K562 (cell line): ENCODE measurements around the gene CEP78. TPM values are rescaled to one million over a fixed set of nuclear protein-coding genes. Genes with fewer than 3 reads are reported as not detected.

Source experiments
- ATAC-seq: fragments of 200-7000 bp; cut with Tn5 transposase; 3 replicates; pipeline ENCODE4 v1.9.1; 2020; ENCODE audit warnings: moderate library complexity
- BruUV-seq: library from RNA; stranded (reverse); fragments of 400-500 nt; replicated peaks from 2 replicates; lab custom pipeline; 2021; lab: Mats Ljungman, UMichigan
- CTCF ChIA-PET: fragments of 300-600 bp; formaldehyde crosslinking; extraction: SDS; loops from one replicate; lab custom pipeline; 2021; ENCODE audit warnings: low intra/inter-chr PET ratio; lab: Yijun Ruan, JAX
- POLR2A ChIA-PET: fragments of 300-600, 350-650 bp; sonication (Branson Sonifier 250); formaldehyde crosslinking; extraction: SDS; loops from one replicate; lab custom pipeline; 2021; ENCODE audit warnings: antibody characterized with exemption, inconsistent platforms; lab: Yijun Ruan, JAX
- DNase-seq, 4 experiments: peaks; one replicate each; pipeline versions ENCODE4 v3.0.0 to v3.0.0-alpha.2; 2011 to 2018; ENCODE audit warnings: low spot score in 3 of 4, mixed read lengths in 3 of 4; ENCODE audit errors: extremely low read depth in 1 of 4
- FAIRE-seq: peaks from 2 replicates; lab custom pipeline; 2011; peaks lifted over from hg19 to GRCh38; lab: Jason Lieb, UNC
- H2AFZ ChIP-seq: 2 replicates; pipeline ENCODE4 v1.6.0; 2011; ENCODE audit warnings: low read depth, low read length, control low read depth, inconsistent platforms
- H3K27ac ChIP-seq: fragments of 200-600 bp; 3 replicates; pipeline ENCODE4 v1.8.0; 2011; ENCODE audit warnings: low read depth, mild to moderate bottlenecking, control low read depth, inconsistent platforms, low read length, moderate library complexity, mixed read lengths; ENCODE audit errors: extremely low read depth
- H3K27me3 ChIP-seq, 2 experiments: fragments of 300-600 bp in 1 of 2; 2 replicates in 1 of 2; 3 replicates in 1 of 2; pipeline versions ENCODE4 v1.6.0 to v1.8.0; 2011; ENCODE audit warnings: inconsistent platforms in 2 of 2, low read length in 2 of 2, mild to moderate bottlenecking in 1 of 2, mixed read lengths in 1 of 2, moderate library complexity in 1 of 2; ENCODE audit not compliant: control insufficient read depth in 2 of 2, insufficient read depth in 2 of 2
- H3K36me3 ChIP-seq: fragments of 300-600 bp; 3 replicates; pipeline ENCODE4 v1.8.0; 2011; ENCODE audit warnings: mild to moderate bottlenecking, low read length, inconsistent platforms; ENCODE audit not compliant: control insufficient read depth, insufficient read depth
- H3K4me1 ChIP-seq, 2 experiments: fragments of 200-600 bp in 1 of 2; replicated peaks in 1 of 2; 2 replicates in 1 of 2; 3 replicates in 1 of 2; pipeline versions ENCODE4 v1.5.1 to v1.8.0; 2011; ENCODE audit warnings: inconsistent platforms in 2 of 2, low read length in 2 of 2, mild to moderate bottlenecking in 1 of 2, mixed read lengths in 1 of 2, moderate library complexity in 1 of 2; ENCODE audit not compliant: control insufficient read depth in 2 of 2, insufficient read depth in 2 of 2
- H3K4me2 ChIP-seq: 2 replicates; pipeline ENCODE4 v1.6.1; 2011; ENCODE audit warnings: low read length, control low read depth, inconsistent platforms, mixed read lengths; ENCODE audit not compliant: insufficient read depth
- H3K4me3 ChIP-seq: fragments of 200-600 bp; sonication (generic), shearing (Covaris generic); 2 replicates; pipeline ENCODE4 v1.5.1; 2016; ENCODE audit warnings: control low read depth, inconsistent platforms
- H3K79me2 ChIP-seq: fragments of 200-600 bp; 3 replicates; pipeline ENCODE4 v1.8.0; 2011; ENCODE audit warnings: low read length, inconsistent platforms; ENCODE audit not compliant: control insufficient read depth, insufficient read depth
- H3K9ac ChIP-seq, 2 experiments: 2 replicates each; pipeline versions ENCODE4 v1.6.0 to v1.6.1; 2011; ENCODE audit warnings: low read depth in 2 of 2, low read length in 2 of 2, control low read depth in 1 of 2, inconsistent platforms in 1 of 2, mild to moderate bottlenecking in 1 of 2, mixed read lengths in 1 of 2; ENCODE audit not compliant: insufficient read depth in 1 of 2
- H3K9me1 ChIP-seq: one replicate; pipeline ENCODE4 v1.6.0; 2011; ENCODE audit warnings: inconsistent platforms, mild to moderate bottlenecking, low read length, moderate library complexity; ENCODE audit not compliant: control insufficient read depth, insufficient read depth
- H3K9me3 ChIP-seq: replicated peaks from 2 replicates; pipeline ENCODE4 v1.5.1; 2011; ENCODE audit warnings: low read depth, low read length, inconsistent platforms; ENCODE audit not compliant: control insufficient read depth, insufficient read depth
- H4K20me1 ChIP-seq: replicated peaks from 2 replicates; pipeline ENCODE4 v1.6.1; 2011; ENCODE audit warnings: low read length, inconsistent platforms, mixed read lengths; ENCODE audit not compliant: control insufficient read depth, insufficient read depth
- HCFC1 ChIP-seq: IDR thresholded peaks from 2 replicates; pipeline ENCODE4 v1.6.1; 2012; ENCODE audit warnings: low read depth, low read length, improper control_type of control experiment
- HDAC1 ChIP-seq, 2 experiments: fragments of 450-650 bp; IDR thresholded peaks; 2 replicates each; pipeline ENCODE4 v1.6.1; 2016 to 2017; ENCODE audit warnings: inconsistent platforms in 1 of 2, mild to moderate bottlenecking in 1 of 2, moderate library complexity in 1 of 2
- HNRNPK ChIP-seq: fragments of 200-400 bp; formaldehyde crosslinking; IDR thresholded peaks from one replicate; pipeline ENCODE4 v1.6.1; 2018; ENCODE audit warnings: mild to moderate bottlenecking, low read depth, low read length; ENCODE audit not compliant: poor library complexity, severe bottlenecking
- KDM4B ChIP-seq, 2 experiments: fragments of 450-650 bp in 1 of 2; sonication (generic) in 1 of 2; IDR thresholded peaks; 2 replicates each; pipeline ENCODE4 v1.6.1; 2016 to 2017; ENCODE audit warnings: borderline replicate concordance in 2 of 2, antibody characterized with exemption in 1 of 2, low read depth in 1 of 2, mild to moderate bottlenecking in 1 of 2
- MBD2 ChIP-seq: sonication (generic); IDR thresholded peaks from 2 replicates; pipeline ENCODE4 v1.6.1; 2016; ENCODE audit warnings: low read depth, borderline replicate concordance
- MYC ChIP-seq, 2 experiments: fragments of 250-450 bp in 1 of 2; sonication (Bioruptor Pico) in 1 of 2; IDR thresholded peaks; 2 replicates each; pipeline versions ENCODE4 v1.5.1 to v1.6.1; 2012 to 2021; ENCODE audit warnings: low read depth in 2 of 2, borderline replicate concordance in 1 of 2, improper control_type of control experiment in 1 of 2, low read length in 1 of 2, mild to moderate bottlenecking in 1 of 2, moderate library complexity in 1 of 2
- PHF8 ChIP-seq: fragments of 200-600 bp; sonication (generic); IDR thresholded peaks from 2 replicates; pipeline ENCODE4 v1.6.1; 2012; ENCODE audit warnings: mixed run types, mild to moderate bottlenecking, inconsistent platforms, low read length, moderate library complexity, borderline replicate concordance
- POLR2H ChIP-seq: IDR thresholded peaks from 2 replicates; pipeline ENCODE4 v1.6.1; 2016; ENCODE audit warnings: missing genetic modification characterization, low read depth, mild to moderate bottlenecking, control low read depth, missing compliant biosample characterization, moderate library complexity
- SP2 ChIP-seq: IDR thresholded peaks from 2 replicates; pipeline ENCODE4 v1.6.1; 2011; ENCODE audit warnings: mild to moderate bottlenecking, low read depth, low read length, moderate library complexity; ENCODE audit not compliant: poor library complexity, severe bottlenecking; ENCODE audit errors: extremely low read depth
- ZNF232 ChIP-seq: sonication (generic); formaldehyde crosslinking; IDR thresholded peaks from 2 replicates; pipeline ENCODE4 v1.8.0; 2022; ENCODE audit warnings: mild to moderate bottlenecking, missing genetic modification reagents
- WGBS: fragments of 100-300 bp; shearing (Covaris generic); methylation state at CpG from one replicate; pipeline ENCODE4 v1.1.6; 2016; ENCODE audit warnings: low coverage, mixed read lengths; ENCODE audit not compliant: insufficient coverage; ENCODE audit errors: missing lambda C conversion rate; 5-methylcytosine and 5-hydroxymethylcytosine counted together
- in situ Hi-C: fragments of 300-500 bp; cut with MboI; formaldehyde crosslinking; loops from 4 replicates; pipeline ENCODE4 v1.15.0; 2018; ENCODE audit warnings: inconsistent platforms, mixed read lengths
- intact Hi-C: fragments of 100-400 bp; cut with micrococcal nuclease; formaldehyde crosslinking; loops from 2 replicates; pipeline ENCODE4 v1.14.2; 2022
- polyA plus RNA-seq, 8 experiments: library from polyadenylated mRNA; depleted of rRNA in 4 of 8; stranded (reverse) in 5 of 8; unstranded in 3 of 8; fragments of >200 nt; fragmentation: Nextera tagmentation in 2 of 8; fragmentation: Illumina TruSeq in 1 of 8; extraction: Ambion mirVana in 2 of 8; extraction: Trizol in 1 of 8; gene quantifications; 2 replicates each; pipeline versions ENCODE4 v1.2.1 to v1.2.3, GENCODE V29; 2011 to 2014; ENCODE audit warnings: inconsistent platforms in 1 of 8, missing spikeins in 1 of 8
- total RNA-seq, 7 experiments: library from RNA; depleted of rRNA in 6 of 7; stranded (reverse); fragments of >200 nt in 6 of 7; fragmentation: Illumina TruSeq in 2 of 7; extraction: Trizol in 2 of 7; gene quantifications; 2 replicates each; pipeline versions ENCODE4 v1.2.1 to v1.2.3, GENCODE V29; 2011 to 2021; ENCODE audit warnings: low replicate concordance in 1 of 7
- TF ChIP-seq, protein P1 (sequence below): sonication (generic); formaldehyde crosslinking; IDR thresholded peaks from 2 replicates; pipeline ENCODE4 v1.8.0; 2022; ENCODE audit warnings: missing genetic modification reagents, mild to moderate bottlenecking, moderate library complexity, borderline replicate concordance
- TF ChIP-seq, protein P2 (sequence below): sonication (generic); formaldehyde crosslinking; IDR thresholded peaks from 2 replicates; pipeline ENCODE4 v1.8.1; 2023; ENCODE audit warnings: mild to moderate bottlenecking, missing genetic modification reagents
- TF ChIP-seq, protein P3 (sequence below): fragments of 200-400 bp; formaldehyde crosslinking; IDR thresholded peaks from 2 replicates; pipeline ENCODE4 v1.6.1; 2017; ENCODE audit warnings: mild to moderate bottlenecking, low read depth, low read length, moderate library complexity

The CEP78 gene
- total and polyA plus RNA-seq, 9 of the 15 experiments (the other 6 are each of a cell fraction or from before 2014, with no cell fraction given), result 3.5 to 26.0 (median 21.5) TPM

DNA sequence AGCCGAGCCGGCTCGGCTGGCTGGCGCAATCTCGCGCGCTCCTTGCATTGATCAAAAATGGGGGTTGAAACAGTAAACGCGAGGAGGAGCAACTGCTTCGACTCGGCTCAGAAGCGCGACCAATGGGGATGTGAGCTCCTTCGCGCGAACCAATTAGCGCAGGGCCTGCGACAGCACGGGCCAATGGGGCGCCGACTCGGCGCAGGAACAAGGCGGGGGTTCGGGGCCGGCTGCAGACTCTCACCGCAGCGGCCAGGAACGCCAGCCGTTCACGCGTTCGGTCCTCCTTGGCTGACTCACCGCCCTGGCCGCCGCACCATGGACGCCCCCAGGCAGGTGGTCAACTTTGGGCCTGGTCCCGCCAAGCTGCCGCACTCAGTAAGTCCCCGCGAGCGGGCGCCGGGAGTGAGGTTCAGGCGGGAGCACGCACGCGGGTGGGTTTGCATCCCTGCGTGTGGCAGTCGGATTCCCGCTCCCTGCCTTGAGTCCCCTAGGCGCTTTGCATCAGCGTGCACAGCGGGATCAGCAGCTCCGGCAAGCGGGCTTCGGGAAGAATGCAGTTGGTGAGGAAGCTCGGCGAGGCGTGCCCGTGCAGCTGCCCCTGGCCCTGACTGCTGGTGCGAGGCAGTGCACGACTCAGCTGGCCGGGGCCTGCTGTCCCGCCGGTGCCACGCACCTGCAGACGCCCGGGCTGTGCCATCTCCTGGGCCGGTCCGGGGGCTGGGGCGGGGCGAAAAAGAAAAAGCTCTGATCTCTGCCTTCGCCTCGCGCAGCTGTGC is 61.2 kb downstream of the CEP78 start, which contains the start of gene PSAT1:
PSAT1 (plus strand) TSS at position 233 of the 779 bp plus-strand sequence; CDS start at position 319, 86 bp downstream.
- Histone ChIP-seq H3K4me2 (peak within 1 kb of the TSS; percentile 92), H3K4me1 (peaks cover 4 to 15% of the 10 kb centered on the region in 2 experiments; a peak in 4 of 5 replicates), H3K4me3 (peak within 1 kb of the TSS; percentile 73), H2AFZ (peak within 1 kb of the TSS; percentile 92), H3K9ac (peak within 1 kb of the TSS; percentile 88 to 96), H3K27ac (peak within 1 kb of the TSS; percentile 84), H3K36me3 (peaks cover 22% of the 10 kb centered on the region), H3K27me3 (no peaks in the 10 kb centered on the region), H3K9me1 (no peaks in the 10 kb centered on the region), H3K79me2 (peaks cover 36% of the 10 kb centered on the region), H4K20me1 (peaks cover 11% of the 10 kb centered on the region; the same call in 1 of the 2 replicates), H3K9me3 (no peaks in the 10 kb centered on the region)
- CTCF ChIA-PET, result no interaction called here
- POLR2A ChIA-PET, result interaction anchor here (0.6 to 2.8 kb wide), 20 partner anchors 8 to 1269 kb away, joined by 3 to 13 read pairs (median 3); no protein-coding TSS in a partner anchor
- intact Hi-C loops (no loop called here), in situ Hi-C loops (no loop called here)
- 0% methylated on average over 35 of the region's 76 CpGs for WGBS
- peak; percentile 96 for FAIRE-seq
- peak; percentile 98 for ATAC-seq
- BruUV-seq, result TSS peak; percentile 29
- DNase-seq, result peak; percentile 92 to 96 (median 95)
- peak; percentile 83 for TF ChIP-seq POLR2H (tag)
- peak in 1 of 2 experiments; percentile 34; a peak in 1 of 4 replicates for TF ChIP-seq HDAC1 (IDR thresholded peaks at IDR 0.05)
- TF ChIP-seq PHF8, result peak; percentile 75; the same call in 1 of the 2 replicates
- 0 out of 2 replicates have a peak, but pooled peaks have one; percentile 27 for TF ChIP-seq ZNF232 (CRISPR knock-in tag)
- TF ChIP-seq, protein P1, sequence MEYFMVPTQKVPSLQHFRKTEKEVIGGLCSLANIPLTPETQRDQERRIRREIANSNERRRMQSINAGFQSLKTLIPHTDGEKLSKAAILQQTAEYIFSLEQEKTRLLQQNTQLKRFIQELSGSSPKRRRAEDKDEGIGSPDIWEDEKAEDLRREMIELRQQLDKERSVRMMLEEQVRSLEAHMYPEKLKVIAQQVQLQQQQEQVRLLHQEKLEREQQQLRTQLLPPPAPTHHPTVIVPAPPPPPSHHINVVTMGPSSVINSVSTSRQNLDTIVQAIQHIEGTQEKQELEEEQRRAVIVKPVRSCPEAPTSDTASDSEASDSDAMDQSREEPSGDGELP, result peak; percentile 53
- TF ChIP-seq MBD2, result peak; percentile 97
- TF ChIP-seq, protein P2, sequence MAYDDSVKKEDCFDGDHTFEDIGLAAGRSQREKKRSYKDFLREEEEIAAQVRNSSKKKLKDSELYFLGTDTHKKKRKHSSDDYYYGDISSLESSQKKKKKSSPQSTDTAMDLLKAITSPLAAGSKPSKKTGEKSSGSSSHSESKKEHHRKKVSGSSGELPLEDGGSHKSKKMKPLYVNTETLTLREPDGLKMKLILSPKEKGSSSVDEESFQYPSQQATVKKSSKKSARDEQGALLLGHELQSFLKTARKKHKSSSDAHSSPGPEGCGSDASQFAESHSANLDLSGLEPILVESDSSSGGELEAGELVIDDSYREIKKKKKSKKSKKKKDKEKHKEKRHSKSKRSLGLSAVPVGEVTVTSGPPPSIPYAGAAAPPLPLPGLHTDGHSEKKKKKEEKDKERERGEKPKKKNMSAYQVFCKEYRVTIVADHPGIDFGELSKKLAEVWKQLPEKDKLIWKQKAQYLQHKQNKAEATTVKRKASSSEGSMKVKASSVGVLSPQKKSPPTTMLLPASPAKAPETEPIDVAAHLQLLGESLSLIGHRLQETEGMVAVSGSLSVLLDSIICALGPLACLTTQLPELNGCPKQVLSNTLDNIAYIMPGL (CRISPR knock-in tag), result 0 out of 2 replicates have a peak, but pooled peaks have one; percentile 35
- TF ChIP-seq, protein P3, sequence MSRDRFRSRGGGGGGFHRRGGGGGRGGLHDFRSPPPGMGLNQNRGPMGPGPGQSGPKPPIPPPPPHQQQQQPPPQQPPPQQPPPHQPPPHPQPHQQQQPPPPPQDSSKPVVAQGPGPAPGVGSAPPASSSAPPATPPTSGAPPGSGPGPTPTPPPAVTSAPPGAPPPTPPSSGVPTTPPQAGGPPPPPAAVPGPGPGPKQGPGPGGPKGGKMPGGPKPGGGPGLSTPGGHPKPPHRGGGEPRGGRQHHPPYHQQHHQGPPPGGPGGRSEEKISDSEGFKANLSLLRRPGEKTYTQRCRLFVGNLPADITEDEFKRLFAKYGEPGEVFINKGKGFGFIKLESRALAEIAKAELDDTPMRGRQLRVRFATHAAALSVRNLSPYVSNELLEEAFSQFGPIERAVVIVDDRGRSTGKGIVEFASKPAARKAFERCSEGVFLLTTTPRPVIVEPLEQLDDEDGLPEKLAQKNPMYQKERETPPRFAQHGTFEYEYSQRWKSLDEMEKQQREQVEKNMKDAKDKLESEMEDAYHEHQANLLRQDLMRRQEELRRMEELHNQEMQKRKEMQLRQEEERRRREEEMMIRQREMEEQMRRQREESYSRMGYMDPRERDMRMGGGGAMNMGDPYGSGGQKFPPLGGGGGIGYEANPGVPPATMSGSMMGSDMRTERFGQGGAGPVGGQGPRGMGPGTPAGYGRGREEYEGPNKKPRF, result no peak
- TF ChIP-seq KDM4B (IDR thresholded peaks at IDR 0.05; ENCODE audit: borderline replicate concordance in 2 of 2, low read depth in 1 of 2), result no peak; a peak in 1 of 4 replicates
- 0 out of 2 replicates have a peak, but pooled peaks have one; percentile 18 for TF ChIP-seq HCFC1
- no peak for TF ChIP-seq HNRNPK
- TF ChIP-seq SP2, result peak; percentile 53
- peak; percentile 91 for TF ChIP-seq MYC (IDR thresholded peaks at IDR 0.05; ENCODE audit: low read depth, low read length)
- TF ChIP-seq MYC (CRISPR knock-in tag; IDR thresholded peaks at IDR 0.05; ENCODE audit: borderline replicate concordance, low read depth), result no peak
